Gastroesophageal sphincter (tissue), 4 donors: ENCODE results near the gene DPRX. TPM values are rescaled to one million over a fixed set of nuclear protein-coding genes. Genes with fewer than 3 reads are reported as not detected.

ENCODE experiments used
- ATAC-seq: fragments of 150-250 bp; one replicate; pipeline ENCODE4 v1.9.1; 2016; ENCODE audit warnings: mild to moderate bottlenecking, moderate library complexity
- H3K27ac ChIP-seq, 4 donors: fragments of 200-600 bp; sonication (generic) in 3 of 4; 1 replicate in 3 of 4; 2 replicates in 1 of 4; pipeline ENCODE4 v1.5.1; 2016 to 2019
- H3K27me3 ChIP-seq: fragments of 200-600 bp; sonication (generic); one replicate; pipeline ENCODE4 v1.5.1; 2019
- H3K36me3 ChIP-seq, 2 donors: fragments of 200-600 bp; sonication (generic); one replicate each; pipeline ENCODE4 v1.5.1; 2019; ENCODE audit warnings: control low read depth in 1 of 2
- H3K4me1 ChIP-seq, 3 donors: fragments of 200-600 bp; sonication (generic); 1 replicate in 2 of 3; 2 replicates in 1 of 3; pipeline ENCODE4 v1.5.1; 2016 to 2019; ENCODE audit warnings: control low read depth in 2 of 3
- H3K4me3 ChIP-seq, 2 donors: fragments of 200-600 bp; sonication (generic); one replicate each; pipeline ENCODE4 v1.5.1; 2019; ENCODE audit warnings: mild to moderate bottlenecking in 1 of 2, moderate library complexity in 1 of 2
- H3K9me3 ChIP-seq, 3 donors: fragments of 200-600 bp; sonication (generic); one replicate each; pipeline ENCODE4 v1.5.1; 2017 to 2019; ENCODE audit warnings: control low read depth in 2 of 3
- CTCF ChIP-seq, 4 experiments: fragments of 200-600 bp in 2 of 4; fragments of 450-650 bp in 2 of 4; sonication (generic) in 1 of 4; IDR thresholded peaks; one replicate each; pipeline ENCODE4 v1.5.1; 2017 to 2019; ENCODE audit warnings: antibody characterized with exemption in 4 of 4, mild to moderate bottlenecking in 2 of 4, moderate library complexity in 2 of 4
- EP300 ChIP-seq: sonication (generic); formaldehyde crosslinking; IDR thresholded peaks from one replicate; pipeline ENCODE4 v1.6.1; 2017; ENCODE audit warnings: antibody characterized with exemption, mild to moderate bottlenecking
- POLR2A ChIP-seq, 2 donors: fragments of 450-650 bp; IDR thresholded peaks; one replicate each; pipeline ENCODE4 v1.6.1; 2017; ENCODE audit warnings: antibody characterized with exemption in 2 of 2, mild to moderate bottlenecking in 2 of 2, moderate library complexity in 1 of 2
- POLR2AphosphoS5 ChIP-seq: sonication (generic); formaldehyde crosslinking; IDR thresholded peaks from one replicate; pipeline ENCODE4 v1.6.1; 2017; ENCODE audit warnings: antibody characterized with exemption
- WGBS, 2 donors: methylation state at CpG; one replicate each; pipeline ENCODE4 v1.1.5; 2018; ENCODE audit warnings: low coverage in 1 of 2; 5-methylcytosine and 5-hydroxymethylcytosine counted together
- total RNA-seq, 4 donors: library from RNA; depleted of rRNA; stranded (reverse); fragments of >200 nt; gene quantifications; one replicate each; pipeline ENCODE4 v1.1.0, GENCODE V29; 2016

DPRX gene
- total RNA-seq, 4 donors from 2014 or later: not detected

- 80% methylated on average over 9 of the region's 9 CpGs; no CpG with 5 or more reads in 1 of the 2 donors for WGBS, 2 donors
- no peaks in the 10 kb centered on the region for H3K27me3 ChIP-seq
- H3K9me3 ChIP-seq: no peaks in the 10 kb centered on the region
- H3K27ac ChIP-seq: no peak overlapping the region
- H3K4me1 ChIP-seq: no peaks in the 10 kb centered on the region
- H3K4me3 ChIP-seq: no peak overlapping the region
- H3K36me3 ChIP-seq: no peaks in the 10 kb centered on the region
- no peak for ATAC-seq
- TF ChIP-seq POLR2A (IDR thresholded peaks at IDR 0.05) (no peak), POLR2AphosphoS5 (no peak), CTCF (IDR thresholded peaks at IDR 0.05) (no peak), EP300 (no peak)
These were observed 5.3 kb upstream of the DPRX start for GRCh38 chr19:53626486-53626885.

- ATAC-seq: no peak
- no peak overlapping the region for H3K27ac ChIP-seq
- no peaks in the 10 kb centered on the region for H3K36me3 ChIP-seq
- H3K27me3 ChIP-seq: no peaks in the 10 kb centered on the region
- WGBS, 2 donors: 5 to 63% methylated on average over 5 of the region's 6 CpGs
- TF ChIP-seq EP300 (no peak), POLR2A (IDR thresholded peaks at IDR 0.05) (no peak), CTCF (IDR thresholded peaks at IDR 0.05) (no peak), POLR2AphosphoS5 (no peak)
- no peaks in the 10 kb centered on the region for H3K4me1 ChIP-seq
- no peaks in the 10 kb centered on the region for H3K9me3 ChIP-seq
- H3K4me3 ChIP-seq: no peak overlapping the region
These were observed 4.8 kb upstream of the DPRX start for GRCh38 chr19:53626976-53627375.

- TF ChIP-seq CTCF (IDR thresholded peaks at IDR 0.05) (no peak), EP300 (no peak), POLR2AphosphoS5 (no peak), POLR2A (IDR thresholded peaks at IDR 0.05) (no peak)
- Histone ChIP-seq H3K9me3 (no peaks in the 10 kb centered on the region), H3K27me3 (peaks cover 21% of the 10 kb centered on the region), H3K4me3 (no peak overlapping the region), H3K27ac (no peak overlapping the region), H3K36me3 (no peaks in the 10 kb centered on the region), H3K4me1 (no peaks in the 10 kb centered on the region)
- ATAC-seq: no peak
- WGBS, 2 donors: 70 to 83% methylated on average over 5 to 6 of the region's 10 CpGs
These were observed 3.0 kb downstream of the DPRX start for GRCh38 chr19:53634768-53635167.

GRCh38 chr19:53639471-53639870, 7.7 kb downstream of the DPRX start:
- WGBS, 2 donors: 58 to 64% methylated on average over 4 to 7 of the region's 7 CpGs
- H3K4me3 ChIP-seq: no peak overlapping the region
- no peaks in the 10 kb centered on the region for H3K4me1 ChIP-seq
- TF ChIP-seq EP300: no peak
- no peak for TF ChIP-seq POLR2AphosphoS5
- TF ChIP-seq POLR2A (IDR thresholded peaks at IDR 0.05): no peak
- no peak for TF ChIP-seq CTCF (IDR thresholded peaks at IDR 0.05)
- peaks cover 25% of the 10 kb centered on the region for H3K27me3 ChIP-seq
- ATAC-seq: no peak
- no peaks in the 10 kb centered on the region for H3K9me3 ChIP-seq
- no peaks in the 10 kb centered on the region for H3K36me3 ChIP-seq
- H3K27ac ChIP-seq: no peak overlapping the region

- no peak for ATAC-seq
- no peak overlapping the region for H3K27ac ChIP-seq
- no peaks in the 10 kb centered on the region for H3K36me3 ChIP-seq
- H3K9me3 ChIP-seq: no peaks in the 10 kb centered on the region
- TF ChIP-seq POLR2AphosphoS5 (no peak), EP300 (no peak), POLR2A (IDR thresholded peaks at IDR 0.05) (no peak), CTCF (IDR thresholded peaks at IDR 0.05) (no peak)
- H3K4me1 ChIP-seq: no peaks in the 10 kb centered on the region
- WGBS, 2 donors: 32 to 49% methylated on average over 7 to 8 of the region's 8 CpGs
- H3K27me3 ChIP-seq: peaks cover 11% of the 10 kb centered on the region
- H3K4me3 ChIP-seq: no peak overlapping the region
These were observed 10.7 kb downstream of the DPRX start for GRCh38 chr19:53642381-53643099.
